ENCODE results near the gene ARSI.

- TF ChIP-seq, protein P1, sequence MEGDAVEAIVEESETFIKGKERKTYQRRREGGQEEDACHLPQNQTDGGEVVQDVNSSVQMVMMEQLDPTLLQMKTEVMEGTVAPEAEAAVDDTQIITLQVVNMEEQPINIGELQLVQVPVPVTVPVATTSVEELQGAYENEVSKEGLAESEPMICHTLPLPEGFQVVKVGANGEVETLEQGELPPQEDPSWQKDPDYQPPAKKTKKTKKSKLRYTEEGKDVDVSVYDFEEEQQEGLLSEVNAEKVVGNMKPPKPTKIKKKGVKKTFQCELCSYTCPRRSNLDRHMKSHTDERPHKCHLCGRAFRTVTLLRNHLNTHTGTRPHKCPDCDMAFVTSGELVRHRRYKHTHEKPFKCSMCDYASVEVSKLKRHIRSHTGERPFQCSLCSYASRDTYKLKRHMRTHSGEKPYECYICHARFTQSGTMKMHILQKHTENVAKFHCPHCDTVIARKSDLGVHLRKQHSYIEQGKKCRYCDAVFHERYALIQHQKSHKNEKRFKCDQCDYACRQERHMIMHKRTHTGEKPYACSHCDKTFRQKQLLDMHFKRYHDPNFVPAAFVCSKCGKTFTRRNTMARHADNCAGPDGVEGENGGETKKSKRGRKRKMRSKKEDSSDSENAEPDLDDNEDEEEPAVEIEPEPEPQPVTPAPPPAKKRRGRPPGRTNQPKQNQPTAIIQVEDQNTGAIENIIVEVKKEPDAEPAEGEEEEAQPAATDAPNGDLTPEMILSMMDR (conservative IDR thresholded peaks at IDR 0.05; ENCODE audit: low read depth, low read length), result no peak
- TF ChIP-seq EZH2 (IDR thresholded peaks at IDR 0.05; ENCODE audit: low read length, unreplicated experiment) (no peak), EZH2phosphoT487 (IDR thresholded peaks at IDR 0.05; ENCODE audit: borderline replicate concordance, low read length) (no peak)
Measured at GRCh38 chr5:150285114-150285513, 17.6 kb downstream of the ARSI start.

All from PC-3 (cell line).